HG03139 (cell line): ENCODE measurements around the gene PCP2.

Source experiments
- ATAC-seq: cut with Tn5 transposase; IDR thresholded peaks from one replicate; pipeline ENCODE4 v1.9.1; 2021; ENCODE audit not compliant: unreplicated experiment

The PCP2 gene

DNA sequence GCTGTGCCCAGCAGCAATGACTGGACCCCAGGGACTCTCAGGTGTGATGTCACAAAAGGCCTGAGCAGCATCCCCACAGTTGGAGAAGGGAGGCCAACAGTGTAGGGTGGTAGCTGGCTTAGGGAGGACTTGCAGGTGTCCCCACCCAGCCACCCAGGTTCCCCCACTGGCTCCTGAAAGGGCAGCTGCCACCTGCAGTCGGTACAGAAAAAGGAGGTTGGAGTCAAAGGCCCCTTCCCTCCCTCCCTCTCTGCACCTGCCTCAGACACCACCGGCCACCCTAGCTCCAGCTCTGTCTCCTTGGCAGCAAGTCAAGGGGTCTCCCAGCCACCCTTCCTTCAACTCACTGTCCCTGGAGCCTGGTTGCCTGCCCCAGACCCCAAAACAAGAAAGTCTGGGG is at the start of gene PCP2:
Gene PCP2 (minus strand): TSS at position 22 of the 400 bp plus-strand sequence. CDS start 262 bp downstream, outside the sequence.
- no peak for ATAC-seq

GRCh38 chr19:7682175-7682855 is 48.8 kb upstream of the PCP2 start:
- no peak for ATAC-seq

GRCh38 chr19:7681340-7682174 is 48.0 kb upstream of the PCP2 start:
- no peak for ATAC-seq

DNA sequence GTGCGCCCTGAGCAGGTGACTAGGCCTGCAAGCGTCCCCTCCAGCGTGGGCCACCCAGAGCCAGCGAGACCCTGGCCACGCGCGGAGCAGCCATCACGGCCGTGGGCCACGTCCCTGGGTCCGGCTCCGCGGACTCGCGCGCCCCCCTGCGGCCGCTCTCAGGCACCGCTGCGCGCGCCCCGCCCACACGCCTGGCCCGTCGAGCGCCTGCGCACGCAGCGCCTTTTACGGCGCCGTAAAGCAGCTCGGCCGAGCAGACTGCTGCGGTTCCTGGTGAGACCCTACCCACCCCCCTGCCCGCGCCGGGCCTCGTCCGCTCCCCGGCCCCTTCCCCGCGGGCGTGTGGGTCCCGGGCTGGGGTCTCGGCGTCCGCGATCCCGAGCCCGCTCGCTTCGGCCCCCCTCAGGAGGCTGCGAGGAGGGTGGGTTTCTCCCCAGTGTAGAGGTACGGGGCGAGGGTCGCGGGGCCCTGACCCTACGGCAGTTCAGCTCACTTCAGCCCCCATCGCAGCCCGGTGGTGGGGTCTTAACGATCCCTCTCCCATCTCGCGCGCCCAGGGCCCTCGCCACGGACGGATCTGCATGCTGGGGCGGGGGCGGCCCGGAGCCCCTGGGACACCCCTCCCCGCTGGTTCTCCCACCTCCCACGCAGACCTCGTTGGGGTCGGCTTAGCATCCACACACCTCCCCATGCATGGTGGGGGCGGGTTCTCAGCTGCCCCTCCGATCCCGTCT is 47.3 kb upstream of the PCP2 start, which contains the start of gene TRAPPC5:
Gene TRAPPC5 (plus strand): TSS at position 228 of the 734 bp plus-strand sequence. CDS start 1,421 bp downstream, outside the sequence.
- ATAC-seq, result peak; percentile 47

- no peak for ATAC-seq
Measured at GRCh38 chr19:7679771-7680605, 46.5 kb upstream of the PCP2 start.

- ATAC-seq, result no peak
Measured at GRCh38 chr19:7678971-7679751, 45.6 kb upstream of the PCP2 start.

DNA sequence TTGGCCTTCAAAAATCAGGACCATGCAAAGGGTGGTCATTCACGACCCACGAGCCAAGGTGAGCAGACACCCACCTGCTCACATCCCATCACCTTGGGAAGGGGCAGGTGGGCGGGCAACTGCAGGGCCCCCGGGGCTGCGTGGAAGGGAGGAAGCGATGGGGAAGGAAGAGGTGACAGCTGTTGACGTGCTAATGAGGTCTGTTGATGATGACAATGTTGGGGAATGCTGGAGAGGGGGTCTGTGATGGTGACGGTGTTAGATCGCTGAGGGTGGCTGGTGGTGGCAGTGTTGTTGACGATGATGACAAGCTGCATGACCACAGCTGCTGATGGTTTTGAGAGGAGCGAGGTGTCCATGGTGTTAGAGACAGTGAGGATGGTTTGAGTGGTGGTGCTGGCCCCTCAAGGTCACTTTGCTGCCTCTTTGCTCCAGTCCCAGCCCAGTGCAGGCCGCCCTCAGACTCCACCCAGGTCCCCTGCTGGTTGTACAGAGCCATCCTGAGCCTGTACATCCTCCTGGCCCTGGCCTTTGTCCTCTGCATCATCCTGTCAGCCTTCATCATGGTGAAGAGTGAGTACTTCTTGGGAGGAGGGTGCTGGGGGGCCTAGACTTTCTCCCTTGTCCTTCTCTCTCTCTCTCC is 44.3 kb upstream of the PCP2 start:
- ATAC-seq, result no peak

GRCh38 chr19:7676854-7677253 is 43.3 kb upstream of the PCP2 start, which contains the start of gene MCEMP1:
Gene MCEMP1, plus strand, starts transcription at chr19:7677090. Its CDS starts 31 bp downstream, at chr19:7677121.
- ATAC-seq, result no peak

- ATAC-seq, result no peak
Measured at GRCh38 chr19:7676376-7676775, 42.9 kb upstream of the PCP2 start.

GRCh38 chr19:7674010-7675005 is 40.8 kb upstream of the PCP2 start:
- ATAC-seq, result no peak

GRCh38 chr19:7672522-7672921 is 39.0 kb upstream of the PCP2 start:
- ATAC-seq, result no peak

GRCh38 chr19:7670790-7671189 is 37.3 kb upstream of the PCP2 start:
- ATAC-seq, result no peak

DNA sequence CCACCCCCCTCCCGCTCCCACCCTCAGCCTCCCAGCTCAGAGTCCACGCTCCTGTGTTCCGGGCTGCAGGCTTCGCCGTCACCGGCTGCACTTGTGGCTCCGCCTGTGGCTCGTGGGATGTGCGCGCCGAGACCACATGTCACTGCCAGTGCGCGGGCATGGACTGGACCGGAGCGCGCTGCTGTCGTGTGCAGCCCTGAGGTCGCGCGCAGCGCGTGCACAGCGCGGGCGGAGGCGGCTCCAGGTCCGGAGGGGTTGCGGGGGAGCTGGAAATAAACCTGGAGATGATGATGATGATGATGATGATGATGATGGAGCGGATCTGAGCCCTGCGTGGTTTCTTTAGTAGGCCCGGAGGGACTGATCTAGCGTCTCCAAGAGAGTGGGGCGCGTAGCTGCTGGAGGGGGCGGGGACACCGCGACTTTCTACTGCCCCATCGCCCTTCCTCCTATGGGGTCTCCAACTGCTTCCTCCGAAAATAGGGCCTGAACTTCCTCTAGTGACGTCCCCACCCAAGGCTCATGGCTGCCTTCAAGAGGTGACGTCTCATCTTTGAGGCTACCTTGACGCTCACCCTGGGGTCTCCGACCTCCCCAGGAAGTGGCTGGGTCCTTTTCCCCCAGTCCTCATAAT is 36.7 kb upstream of the PCP2 start:
- ATAC-seq, result no peak

DNA sequence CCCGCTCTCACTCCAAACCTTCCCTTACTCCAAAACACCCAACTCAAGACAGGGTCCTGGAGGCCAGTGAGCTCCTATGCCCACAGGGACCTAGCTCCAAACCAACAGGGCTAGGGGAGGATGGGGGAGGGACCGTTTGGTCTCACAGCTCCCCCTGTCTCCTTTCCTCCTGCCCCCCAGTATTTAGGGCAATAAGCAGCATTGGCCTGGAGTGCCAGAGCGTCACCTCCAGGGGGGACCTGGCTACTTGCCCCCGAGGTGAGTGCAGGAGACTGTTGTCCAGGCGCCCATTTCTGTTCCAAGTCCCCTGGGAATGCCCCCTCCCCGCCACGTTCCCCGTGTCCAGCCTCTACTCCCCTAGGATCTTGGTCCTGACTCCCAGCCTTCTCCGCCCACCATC is 36.1 kb upstream of the PCP2 start:
- no peak for ATAC-seq

DNA sequence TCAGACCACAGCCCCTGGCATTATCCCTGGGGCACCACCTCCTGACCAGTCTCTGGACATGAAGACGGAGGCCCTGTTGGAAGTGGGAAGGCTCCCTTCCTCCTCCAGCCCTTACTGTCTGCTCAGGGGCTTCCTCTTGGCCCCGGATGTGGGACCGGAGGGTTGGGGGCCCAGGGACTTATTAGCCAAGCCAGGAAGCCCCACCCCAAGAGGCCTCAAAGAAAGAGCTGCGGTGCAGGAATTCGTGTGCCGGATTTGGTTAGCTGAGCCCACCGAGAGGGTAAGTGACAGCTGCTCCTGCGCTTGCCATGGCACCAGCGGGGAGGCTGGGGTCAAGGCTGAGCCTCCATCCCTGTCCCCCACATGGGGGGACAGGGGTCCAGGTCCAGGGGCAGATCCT is 35.3 kb upstream of the PCP2 start, which contains the start of gene RETN:
Gene RETN (plus strand): TSS at position 208 of the 400 bp plus-strand sequence. CDS start 278 bp downstream, outside the sequence.
- no peak for ATAC-seq

DNA sequence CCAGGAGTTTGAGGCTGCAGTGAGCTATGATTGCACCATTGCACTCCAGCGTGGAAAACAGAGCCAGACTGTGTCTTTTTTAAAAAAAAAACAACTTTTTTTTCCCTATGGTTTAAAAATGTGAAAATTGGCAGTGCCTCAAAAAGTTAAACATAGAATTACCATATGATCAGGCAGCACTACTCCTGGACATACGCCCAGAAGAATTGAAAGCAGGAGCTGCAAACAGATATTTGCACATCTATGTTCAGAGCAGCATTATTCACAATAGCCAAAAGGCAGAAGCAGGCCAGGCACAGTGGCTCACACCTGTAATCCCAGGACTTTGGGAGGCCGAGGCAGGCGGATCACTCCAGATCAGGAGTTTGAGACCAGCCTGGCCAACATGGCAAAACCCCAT is 31.6 kb upstream of the PCP2 start:
- no peak for ATAC-seq

- no peak for ATAC-seq
Measured at GRCh38 chr19:7663706-7664105, 30.2 kb upstream of the PCP2 start.
